Muscle layer of colon (tissue), 2 donors: ENCODE data around the gene BACH2.

Experiments
- H3K27ac ChIP-seq: one replicate; pipeline ENCODE4 v1.7.0; 2013; ENCODE audit warnings: low read depth, mild to moderate bottlenecking, low read length, moderate library complexity
- H3K27me3 ChIP-seq, 2 donors: one replicate each; pipeline ENCODE4 v1.7.0; 2013; ENCODE audit warnings: low read length in 2 of 2, mild to moderate bottlenecking in 2 of 2; ENCODE audit not compliant: insufficient read depth in 2 of 2, control insufficient read depth in 1 of 2
- H3K36me3 ChIP-seq: one replicate; pipeline ENCODE4 v1.7.0; 2013; ENCODE audit warnings: mild to moderate bottlenecking, low read length; ENCODE audit not compliant: insufficient read depth
- H3K4me1 ChIP-seq: one replicate; pipeline ENCODE4 v1.7.0; 2013; ENCODE audit warnings: mild to moderate bottlenecking, low read length; ENCODE audit not compliant: insufficient read depth
- H3K4me3 ChIP-seq, 2 donors: one replicate each; pipeline ENCODE4 v1.7.0; 2013; ENCODE audit warnings: low read length in 2 of 2, low read depth in 1 of 2, mild to moderate bottlenecking in 1 of 2, moderate library complexity in 1 of 2
- H3K9ac ChIP-seq: one replicate; pipeline ENCODE4 v1.7.0; 2013; ENCODE audit warnings: low read length
- H3K9me3 ChIP-seq: one replicate; pipeline ENCODE4 v1.7.0; 2013; ENCODE audit warnings: mild to moderate bottlenecking, low read length
- donor health status: abdominal sarcoma.
- donor health status: Adenocarcinoma of cecum.

The BACH2 gene

GRCh38 chr6:90272895-90273294, 23.7 kb downstream of the BACH2 start:
- Histone ChIP-seq H3K27me3 (no peaks in the 10 kb centered on the region), H3K4me1 (no peaks in the 10 kb centered on the region)

DNA sequence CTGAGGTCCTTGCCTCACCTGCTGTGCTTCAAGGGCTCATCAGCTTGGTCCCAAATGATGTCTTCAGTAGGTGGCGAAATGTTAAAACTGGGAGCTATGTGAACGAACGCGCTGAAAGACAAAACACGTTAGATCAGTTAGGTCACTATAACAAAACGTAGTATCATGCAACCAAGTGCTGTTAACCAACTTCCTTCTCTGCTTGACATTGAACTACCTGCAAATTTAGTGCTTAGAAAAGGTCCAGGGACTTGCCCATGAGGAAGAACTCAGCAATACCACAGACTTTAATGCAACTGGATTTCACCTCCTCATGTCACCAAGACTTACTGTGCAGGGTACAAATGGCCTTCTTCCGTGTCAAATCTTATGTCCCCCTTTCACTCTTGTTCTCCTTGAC, 24.8 kb downstream of the BACH2 start:
- Histone ChIP-seq H3K27ac (no peak overlapping the region), H3K9me3 (no peaks in the 10 kb centered on the region), H3K36me3 (no peaks in the 10 kb centered on the region)

More at GRCh38 chr6:90272895-90273294, 23.7 kb downstream of the BACH2 start:
- no peak overlapping the region for H3K9ac ChIP-seq
- no peaks in the 10 kb centered on the region for H3K9me3 ChIP-seq
- H3K4me3 ChIP-seq = no peak overlapping the region
- no peaks in the 10 kb centered on the region for H3K36me3 ChIP-seq
- no peak overlapping the region for H3K27ac ChIP-seq

DNA sequence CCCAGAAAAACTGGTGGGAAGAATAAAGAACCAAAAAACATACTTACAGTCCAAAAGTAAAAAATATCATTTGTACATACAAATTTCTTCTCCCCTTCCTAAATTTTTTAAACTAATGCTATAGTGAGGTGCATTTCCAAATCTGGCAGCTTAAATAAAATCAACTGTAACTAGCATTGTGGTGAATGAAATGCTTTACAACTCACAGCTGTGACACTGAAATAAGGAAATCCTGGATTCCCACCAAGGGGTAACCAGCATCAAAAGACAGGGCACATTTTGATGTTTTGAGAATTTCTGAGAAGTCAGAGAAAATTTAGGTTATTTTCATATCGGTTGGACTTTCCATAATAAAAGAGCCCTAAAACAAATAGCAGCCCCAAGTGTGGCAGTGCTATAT, 27.3 kb downstream of the BACH2 start:
- Histone ChIP-seq H3K4me1 (no peaks in the 10 kb centered on the region), H3K9ac (no peak overlapping the region), H3K27ac (no peak overlapping the region), H3K36me3 (no peaks in the 10 kb centered on the region), H3K27me3 (no peaks in the 10 kb centered on the region), H3K4me3 (no peak overlapping the region), H3K9me3 (no peaks in the 10 kb centered on the region)

More for the DNA sequence above, 24.8 kb downstream of the BACH2 start:
- Histone ChIP-seq H3K4me3 (no peak overlapping the region), H3K9ac (no peak overlapping the region), H3K4me1 (no peaks in the 10 kb centered on the region), H3K27me3 (no peaks in the 10 kb centered on the region)

DNA sequence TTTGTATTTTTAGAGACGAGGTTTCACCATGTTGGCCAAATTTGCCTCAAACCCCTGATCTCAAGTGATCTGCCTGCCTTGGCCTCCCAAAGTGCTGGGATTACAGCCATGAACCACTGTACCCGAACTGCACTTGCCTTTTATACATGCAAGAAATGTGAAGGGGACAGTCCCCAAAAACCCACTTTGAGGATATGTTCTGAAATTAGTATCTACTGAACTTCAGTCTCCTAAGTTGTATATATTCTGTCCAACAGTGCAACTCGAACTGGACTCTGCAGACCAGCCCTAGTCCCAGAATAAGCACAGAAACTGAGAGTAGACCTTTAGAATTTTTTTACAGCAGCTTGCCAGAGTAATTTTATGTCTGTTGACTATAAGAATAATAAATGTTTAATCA, 28.5 kb downstream of the BACH2 start:
- H3K9me3 ChIP-seq = no peaks in the 10 kb centered on the region
- H3K4me3 ChIP-seq = no peak overlapping the region
- peaks cover 6% of the 10 kb centered on the region for H3K4me1 ChIP-seq
- H3K27me3 ChIP-seq = no peaks in the 10 kb centered on the region
- no peak overlapping the region for H3K27ac ChIP-seq
- H3K9ac ChIP-seq = no peak overlapping the region
- H3K36me3 ChIP-seq = no peaks in the 10 kb centered on the region

- Histone ChIP-seq H3K27ac (no peak overlapping the region), H3K4me3 (no peak overlapping the region), H3K27me3 (no peaks in the 10 kb centered on the region), H3K4me1 (peaks cover 6% of the 10 kb centered on the region), H3K9me3 (no peaks in the 10 kb centered on the region), H3K36me3 (no peaks in the 10 kb centered on the region), H3K9ac (no peak overlapping the region)
These were observed 29.6 kb downstream of the BACH2 start for GRCh38 chr6:90266905-90267621.

DNA sequence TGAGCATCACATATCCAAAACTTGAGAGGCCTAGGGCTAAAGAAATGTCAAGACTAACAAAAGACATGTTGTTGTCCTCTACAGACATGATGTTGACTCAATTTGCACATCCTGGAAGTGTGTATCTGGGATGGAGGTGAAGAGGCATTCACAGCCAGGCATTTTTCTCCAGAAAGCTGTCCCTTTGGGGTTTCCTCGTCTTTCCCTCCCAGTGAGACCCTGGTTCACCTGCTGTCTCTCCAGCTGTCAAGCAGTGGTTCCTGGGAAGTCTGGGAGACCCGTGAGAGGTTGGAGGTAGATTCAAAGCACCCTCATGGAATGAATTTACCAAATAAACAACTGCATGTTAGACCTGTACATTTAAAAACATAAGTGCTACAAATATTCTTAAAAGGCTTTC, 32.1 kb downstream of the BACH2 start:
- Histone ChIP-seq H3K4me3 (no peak overlapping the region), H3K9me3 (no peaks in the 10 kb centered on the region), H3K36me3 (no peaks in the 10 kb centered on the region), H3K4me1 (peaks cover 6% of the 10 kb centered on the region), H3K27me3 (no peaks in the 10 kb centered on the region), H3K9ac (no peak overlapping the region), H3K27ac (no peak overlapping the region)

- H3K27me3 ChIP-seq = no peaks in the 10 kb centered on the region
- H3K9ac ChIP-seq = no peak overlapping the region
- H3K36me3 ChIP-seq = no peaks in the 10 kb centered on the region
- peaks cover 6% of the 10 kb centered on the region for H3K4me1 ChIP-seq
- H3K27ac ChIP-seq = no peak overlapping the region
- no peak overlapping the region for H3K4me3 ChIP-seq
- no peaks in the 10 kb centered on the region for H3K9me3 ChIP-seq
These were observed 33.0 kb downstream of the BACH2 start for GRCh38 chr6:90263633-90264032.

DNA sequence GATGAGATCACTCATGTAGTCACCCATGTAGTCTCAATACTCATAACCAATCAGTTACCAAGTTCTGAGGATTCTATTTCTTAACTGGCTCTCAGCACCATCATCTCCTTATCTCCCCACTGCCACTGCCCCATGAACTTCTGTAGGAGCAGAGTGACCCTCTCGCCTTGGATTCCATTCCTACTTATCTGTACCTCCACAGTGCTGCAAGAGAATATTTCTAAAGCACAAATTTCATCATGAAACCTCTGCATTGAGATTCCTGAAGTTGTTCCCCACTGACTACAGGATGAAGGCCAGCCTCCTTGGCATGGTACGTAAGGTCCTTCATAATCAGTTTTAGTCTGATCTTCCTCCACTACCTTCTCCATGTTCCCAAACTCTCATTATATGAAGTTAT, 34.8 kb downstream of the BACH2 start:
- Histone ChIP-seq H3K36me3 (no peaks in the 10 kb centered on the region), H3K4me1 (peaks cover 6% of the 10 kb centered on the region), H3K9me3 (no peaks in the 10 kb centered on the region), H3K4me3 (no peak overlapping the region), H3K27ac (no peak overlapping the region), H3K27me3 (no peaks in the 10 kb centered on the region), H3K9ac (no peak overlapping the region)

DNA sequence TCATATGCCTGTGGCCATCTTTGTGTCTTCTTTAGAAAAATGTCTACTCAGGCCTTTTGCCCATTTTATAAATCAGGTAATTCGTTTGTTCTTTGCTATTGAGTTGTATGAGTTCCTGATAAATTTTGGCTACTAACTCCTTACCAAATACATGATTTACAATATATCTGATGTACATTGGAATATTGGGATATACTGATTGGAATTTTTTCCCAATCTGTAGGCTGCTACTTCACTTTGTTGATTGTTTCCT, 39.2 kb downstream of the BACH2 start:
- Histone ChIP-seq H3K4me1 (no peaks in the 10 kb centered on the region), H3K9ac (no peak overlapping the region), H3K27me3 (no peaks in the 10 kb centered on the region), H3K27ac (no peak overlapping the region), H3K36me3 (no peaks in the 10 kb centered on the region), H3K4me3 (no peak overlapping the region), H3K9me3 (no peaks in the 10 kb centered on the region)

- no peaks in the 10 kb centered on the region for H3K36me3 ChIP-seq
- H3K27ac ChIP-seq = no peak overlapping the region
- H3K9me3 ChIP-seq = no peaks in the 10 kb centered on the region
- H3K9ac ChIP-seq = no peak overlapping the region
- no peaks in the 10 kb centered on the region for H3K4me1 ChIP-seq
- H3K4me3 ChIP-seq = no peak overlapping the region
- H3K27me3 ChIP-seq = no peaks in the 10 kb centered on the region
These were observed 39.8 kb downstream of the BACH2 start for GRCh38 chr6:90256698-90257485.

DNA sequence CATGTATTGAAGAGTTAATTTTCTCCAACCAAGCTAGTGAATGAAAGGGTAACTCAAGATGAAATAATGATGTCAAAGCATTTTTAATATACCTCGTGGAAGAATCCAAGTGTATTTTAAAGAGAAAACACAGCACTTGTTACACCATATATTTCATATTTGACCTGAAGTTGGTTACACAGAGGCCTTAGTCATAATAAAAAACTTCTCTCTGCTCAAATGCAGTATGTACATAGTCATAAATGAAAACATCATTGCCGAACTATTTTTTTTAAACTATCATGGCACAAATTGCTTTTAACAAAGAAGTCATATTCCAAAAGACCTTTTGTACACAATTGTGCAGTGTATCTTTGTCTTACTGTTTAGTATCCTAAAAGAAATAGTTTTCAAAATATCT, 43.0 kb downstream of the BACH2 start:
- H3K9ac ChIP-seq = no peak overlapping the region
- H3K36me3 ChIP-seq = no peaks in the 10 kb centered on the region
- H3K4me3 ChIP-seq = no peak overlapping the region
- H3K9me3 ChIP-seq = no peaks in the 10 kb centered on the region
- H3K27ac ChIP-seq = no peak overlapping the region
- H3K27me3 ChIP-seq = no peaks in the 10 kb centered on the region
- no peaks in the 10 kb centered on the region for H3K4me1 ChIP-seq
